Activated naive CD4-positive, alpha-beta T cell treated with anti-CD3 and anti-CD28 coated beads, Interleukin-2, amount 50 U/mL, for 16 hours (primary cell): Measurements from ENCODE around the gene KCNN1.
"Not testable (repeated sequence)": the region's sequence is repeated elsewhere in the genome, so short reads cannot be mapped to it uniquely, and the experiment has no call there.

ENCODE experiments used
- DNase-seq: peaks from one replicate; pipeline ENCODE4 v3.0.0-alpha.2; 2020

The KCNN1 gene

GRCh38 chr19:18001777-18002345 lies 35.0 kb downstream of the KCNN1 start:
- DNase-seq = no peak

- DNase-seq = no peak
Measured at GRCh38 chr19:18002347-18002850, 35.5 kb downstream of the KCNN1 start.

GRCh38 chr19:18005750-18006149 lies 38.8 kb downstream of the KCNN1 start:
- DNase-seq = not testable (repeated sequence)

GRCh38 chr19:18007044-18007916 lies 40.4 kb downstream of the KCNN1 start:
- peak; percentile 77 for DNase-seq

- peak; percentile 89 for DNase-seq
Measured at GRCh38 chr19:18007917-18008673, 41.2 kb downstream of the KCNN1 start, which contains the start of gene ARRDC2. Gene ARRDC2, plus strand, starts transcription at chr19:18008170. Its CDS starts 141 bp downstream, at chr19:18008311.

GRCh38 chr19:18008814-18009213 lies 41.9 kb downstream of the KCNN1 start:
- DNase-seq = no peak

- peak; percentile 41 for DNase-seq
Measured at GRCh38 chr19:18009412-18010066, 42.6 kb downstream of the KCNN1 start.

- no peak for DNase-seq
Measured at GRCh38 chr19:18010149-18010548, 43.2 kb downstream of the KCNN1 start.

- no peak for DNase-seq
Measured at GRCh38 chr19:18013210-18014111, 46.6 kb downstream of the KCNN1 start.

GRCh38 chr19:18014197-18014596 lies 47.3 kb downstream of the KCNN1 start:
- DNase-seq = peak; percentile 47

GRCh38 chr19:18016209-18016910 lies 49.5 kb downstream of the KCNN1 start:
- DNase-seq = no peak

GRCh38 chr19:18017275-18018083 lies 50.6 kb downstream of the KCNN1 start:
- no peak for DNase-seq

- no peak for DNase-seq
Measured at GRCh38 chr19:18020212-18021085, 53.5 kb downstream of the KCNN1 start.

GRCh38 chr19:18021121-18021755 lies 54.3 kb downstream of the KCNN1 start:
- peak; percentile 64 for DNase-seq

GRCh38 chr19:18023622-18024251 lies 56.8 kb downstream of the KCNN1 start:
- DNase-seq = peak; percentile 58

GRCh38 chr19:18027151-18027550 lies 60.2 kb downstream of the KCNN1 start:
- no peak for DNase-seq

GRCh38 chr19:18029617-18030338 lies 62.9 kb downstream of the KCNN1 start:
- DNase-seq = no peak
